K562 (cell line): ENCODE measurements around the gene MBD5. TPM values are rescaled to one million over a fixed set of nuclear protein-coding genes. Genes with fewer than 3 reads are reported as not detected.

Source experiments
- ATAC-seq: fragments of 200-7000 bp; cut with Tn5 transposase; 3 replicates; pipeline ENCODE4 v1.9.1; 2020; ENCODE audit warnings: moderate library complexity
- BruUV-seq: library from RNA; stranded (reverse); fragments of 400-500 nt; replicated peaks from 2 replicates; lab custom pipeline; 2021; lab: Mats Ljungman, UMichigan
- CTCF ChIA-PET: fragments of 300-600 bp; formaldehyde crosslinking; extraction: SDS; loops from one replicate; lab custom pipeline; 2021; ENCODE audit warnings: low intra/inter-chr PET ratio; lab: Yijun Ruan, JAX
- POLR2A ChIA-PET: fragments of 300-600, 350-650 bp; sonication (Branson Sonifier 250); formaldehyde crosslinking; extraction: SDS; loops from one replicate; lab custom pipeline; 2021; ENCODE audit warnings: antibody characterized with exemption, inconsistent platforms; lab: Yijun Ruan, JAX
- DNase-seq, 4 experiments: peaks; one replicate each; pipeline versions ENCODE4 v3.0.0 to v3.0.0-alpha.2; 2011 to 2018; ENCODE audit warnings: low spot score in 3 of 4, mixed read lengths in 3 of 4; ENCODE audit errors: extremely low read depth in 1 of 4
- FAIRE-seq: peaks from 2 replicates; lab custom pipeline; 2011; peaks lifted over from hg19 to GRCh38; lab: Jason Lieb, UNC
- H2AFZ ChIP-seq: 2 replicates; pipeline ENCODE4 v1.6.0; 2011; ENCODE audit warnings: low read depth, low read length, control low read depth, inconsistent platforms
- H3K27ac ChIP-seq: fragments of 200-600 bp; 3 replicates; pipeline ENCODE4 v1.8.0; 2011; ENCODE audit warnings: low read depth, mild to moderate bottlenecking, control low read depth, inconsistent platforms, low read length, moderate library complexity, mixed read lengths; ENCODE audit errors: extremely low read depth
- H3K27me3 ChIP-seq, 2 experiments: fragments of 300-600 bp in 1 of 2; 2 replicates in 1 of 2; 3 replicates in 1 of 2; pipeline versions ENCODE4 v1.6.0 to v1.8.0; 2011; ENCODE audit warnings: inconsistent platforms in 2 of 2, low read length in 2 of 2, mild to moderate bottlenecking in 1 of 2, mixed read lengths in 1 of 2, moderate library complexity in 1 of 2; ENCODE audit not compliant: control insufficient read depth in 2 of 2, insufficient read depth in 2 of 2
- H3K36me3 ChIP-seq: fragments of 300-600 bp; 3 replicates; pipeline ENCODE4 v1.8.0; 2011; ENCODE audit warnings: mild to moderate bottlenecking, low read length, inconsistent platforms; ENCODE audit not compliant: control insufficient read depth, insufficient read depth
- H3K4me1 ChIP-seq, 2 experiments: fragments of 200-600 bp in 1 of 2; replicated peaks in 1 of 2; 2 replicates in 1 of 2; 3 replicates in 1 of 2; pipeline versions ENCODE4 v1.5.1 to v1.8.0; 2011; ENCODE audit warnings: inconsistent platforms in 2 of 2, low read length in 2 of 2, mild to moderate bottlenecking in 1 of 2, mixed read lengths in 1 of 2, moderate library complexity in 1 of 2; ENCODE audit not compliant: control insufficient read depth in 2 of 2, insufficient read depth in 2 of 2
- H3K4me2 ChIP-seq: 2 replicates; pipeline ENCODE4 v1.6.1; 2011; ENCODE audit warnings: low read length, control low read depth, inconsistent platforms, mixed read lengths; ENCODE audit not compliant: insufficient read depth
- H3K4me3 ChIP-seq: fragments of 200-600 bp; sonication (generic), shearing (Covaris generic); 2 replicates; pipeline ENCODE4 v1.5.1; 2016; ENCODE audit warnings: control low read depth, inconsistent platforms
- H3K79me2 ChIP-seq: fragments of 200-600 bp; 3 replicates; pipeline ENCODE4 v1.8.0; 2011; ENCODE audit warnings: low read length, inconsistent platforms; ENCODE audit not compliant: control insufficient read depth, insufficient read depth
- H3K9ac ChIP-seq, 2 experiments: 2 replicates each; pipeline versions ENCODE4 v1.6.0 to v1.6.1; 2011; ENCODE audit warnings: low read depth in 2 of 2, low read length in 2 of 2, control low read depth in 1 of 2, inconsistent platforms in 1 of 2, mild to moderate bottlenecking in 1 of 2, mixed read lengths in 1 of 2; ENCODE audit not compliant: insufficient read depth in 1 of 2
- H3K9me1 ChIP-seq: one replicate; pipeline ENCODE4 v1.6.0; 2011; ENCODE audit warnings: inconsistent platforms, mild to moderate bottlenecking, low read length, moderate library complexity; ENCODE audit not compliant: control insufficient read depth, insufficient read depth
- H3K9me3 ChIP-seq: replicated peaks from 2 replicates; pipeline ENCODE4 v1.5.1; 2011; ENCODE audit warnings: low read depth, low read length, inconsistent platforms; ENCODE audit not compliant: control insufficient read depth, insufficient read depth
- H4K20me1 ChIP-seq: replicated peaks from 2 replicates; pipeline ENCODE4 v1.6.1; 2011; ENCODE audit warnings: low read length, inconsistent platforms, mixed read lengths; ENCODE audit not compliant: control insufficient read depth, insufficient read depth
- CBFA2T2 ChIP-seq: fragments of 450-650 bp; conservative IDR thresholded peaks from 2 replicates; pipeline ENCODE4 v1.6.1; 2017; ENCODE audit warnings: mild to moderate bottlenecking
- E2F5 ChIP-seq: sonication (generic); formaldehyde crosslinking; IDR thresholded peaks from 2 replicates; pipeline ENCODE4 v1.8.0; 2022; ENCODE audit warnings: mild to moderate bottlenecking, missing genetic modification reagents
- KLF13 ChIP-seq: fragments of 450-650 bp; IDR thresholded peaks from 2 replicates; pipeline ENCODE4 v1.6.1; 2016; ENCODE audit warnings: missing genetic modification characterization, low read depth, mild to moderate bottlenecking, missing compliant biosample characterization, moderate library complexity, borderline replicate concordance
- RAD51 ChIP-seq: fragments of 450-650 bp; IDR thresholded peaks from 2 replicates; pipeline ENCODE4 v1.7.1; 2016; ENCODE audit warnings: low read depth, mild to moderate bottlenecking, borderline replicate concordance
- RREB1 ChIP-seq: fragments of 250-450 bp; sonication (Bioruptor Pico); IDR thresholded peaks from 2 replicates; pipeline ENCODE4 v1.4.0; 2020
- SMARCC2 ChIP-seq: fragments of 450-650 bp; IDR thresholded peaks from 2 replicates; pipeline ENCODE4 v1.6.1; 2017; ENCODE audit warnings: antibody characterized with exemption, moderate library complexity, mild to moderate bottlenecking, low read depth
- STAT6 ChIP-seq: sonication (generic); formaldehyde crosslinking; IDR thresholded peaks from 2 replicates; pipeline ENCODE4 v1.8.1; 2023; ENCODE audit warnings: mild to moderate bottlenecking, missing genetic modification reagents
- TAL1 ChIP-seq: fragments of 450-650 bp; IDR thresholded peaks from 2 replicates; pipeline ENCODE4 v1.6.1; 2016; ENCODE audit warnings: mild to moderate bottlenecking
- USF1 ChIP-seq: sonication (generic); formaldehyde crosslinking; IDR thresholded peaks from 2 replicates; pipeline ENCODE4 v1.9.0; 2022; ENCODE audit warnings: mild to moderate bottlenecking, missing genetic modification reagents
- ZNF41 ChIP-seq: fragments of 250-450 bp; sonication (Bioruptor Pico); conservative IDR thresholded peaks from 2 replicates; pipeline ENCODE4 v1.4.0; 2020; ENCODE audit warnings: mild to moderate bottlenecking
- ZNF696 ChIP-seq: fragments of 250-450 bp; sonication (Bioruptor Pico); conservative IDR thresholded peaks from 2 replicates; pipeline ENCODE4 v1.4.0; 2020; ENCODE audit warnings: mild to moderate bottlenecking, moderate library complexity
- WGBS: fragments of 100-300 bp; shearing (Covaris generic); methylation state at CpG from one replicate; pipeline ENCODE4 v1.1.6; 2016; ENCODE audit warnings: low coverage, mixed read lengths; ENCODE audit not compliant: insufficient coverage; ENCODE audit errors: missing lambda C conversion rate; 5-methylcytosine and 5-hydroxymethylcytosine counted together
- in situ Hi-C: fragments of 300-500 bp; cut with MboI; formaldehyde crosslinking; loops from 4 replicates; pipeline ENCODE4 v1.15.0; 2018; ENCODE audit warnings: inconsistent platforms, mixed read lengths
- intact Hi-C: fragments of 100-400 bp; cut with micrococcal nuclease; formaldehyde crosslinking; loops from 2 replicates; pipeline ENCODE4 v1.14.2; 2022
- polyA plus RNA-seq, 8 experiments: library from polyadenylated mRNA; depleted of rRNA in 4 of 8; stranded (reverse) in 5 of 8; unstranded in 3 of 8; fragments of >200 nt; fragmentation: Nextera tagmentation in 2 of 8; fragmentation: Illumina TruSeq in 1 of 8; extraction: Ambion mirVana in 2 of 8; extraction: Trizol in 1 of 8; gene quantifications; 2 replicates each; pipeline versions ENCODE4 v1.2.1 to v1.2.3, GENCODE V29; 2011 to 2014; ENCODE audit warnings: inconsistent platforms in 1 of 8, missing spikeins in 1 of 8
- total RNA-seq, 7 experiments: library from RNA; depleted of rRNA in 6 of 7; stranded (reverse); fragments of >200 nt in 6 of 7; fragmentation: Illumina TruSeq in 2 of 7; extraction: Trizol in 2 of 7; gene quantifications; 2 replicates each; pipeline versions ENCODE4 v1.2.1 to v1.2.3, GENCODE V29; 2011 to 2021; ENCODE audit warnings: low replicate concordance in 1 of 7

The MBD5 gene
- total and polyA plus RNA-seq, 9 of the 15 experiments (the other 6 are each of a cell fraction or from before 2014, with no cell fraction given): 3.4 to 14.5 (median 9.0) TPM

- TF ChIP-seq RREB1 (CRISPR knock-in tag) (no peak), RAD51 (no peak), ZNF41 (CRISPR knock-in tag) (no peak), ZNF696 (no peak)
Observed at GRCh38 chr2:148523315-148523714, 502.4 kb downstream of the MBD5 start (continued).

GRCh38 chr2:148524519-148524919, 503.6 kb downstream of the MBD5 start:
- no TSS peak for BruUV-seq
- Histone ChIP-seq H2AFZ (no peak overlapping the region), H4K20me1 (peaks cover 4% of the 10 kb centered on the region), H3K4me2 (no peak overlapping the region), H3K4me1 (no peaks in the 10 kb centered on the region), H3K4me3 (no peak overlapping the region), H3K9me1 (no peaks in the 10 kb centered on the region), H3K27me3 (peaks cover 5 to 28% of the 10 kb centered on the region in 2 experiments; a peak in 3 of 5 replicates), H3K9ac (no peak overlapping the region), H3K36me3 (no peaks in the 10 kb centered on the region), H3K79me2 (no peaks in the 10 kb centered on the region), H3K27ac (no peak overlapping the region), H3K9me3 (no peaks in the 10 kb centered on the region)
- in situ Hi-C loops (no loop called here), intact Hi-C loops (no loop called here)
- FAIRE-seq: no peak
- ChIA-PET CTCF (no interaction called here), POLR2A (no interaction called here)
- DNase-seq: no peak
- ATAC-seq: no peak
- 10% methylated on average over 1 of the region's 1 CpG for WGBS
- TF ChIP-seq TAL1 (no peak), E2F5 (no peak), CBFA2T2 (no peak), SMARCC2 (no peak), STAT6 (CRISPR knock-in tag) (no peak), KLF13 (tag) (no peak), USF1 (no peak)
